Ovary (tissue), 3 donors: ENCODE data around the gene PPP1R13B.

Experiments used
- EP300 ChIP-seq: sonication (generic); formaldehyde crosslinking; IDR thresholded peaks from one replicate; pipeline ENCODE4 v1.6.1; 2017; ENCODE audit warnings: antibody characterized with exemption
- TF ChIP-seq, protein P1 (sequence below), 3 donors: fragments of 450-650 bp in 2 of 3; fragments of 200-600 bp in 1 of 3; IDR thresholded peaks; one replicate each; pipeline versions ENCODE4 v1.5.1 to v1.8.0; 2016 to 2022; ENCODE audit warnings: antibody characterized with exemption in 3 of 3, mild to moderate bottlenecking in 1 of 3
- donor health status: DM: no; HTN: no; CAD: no.

DNA sequence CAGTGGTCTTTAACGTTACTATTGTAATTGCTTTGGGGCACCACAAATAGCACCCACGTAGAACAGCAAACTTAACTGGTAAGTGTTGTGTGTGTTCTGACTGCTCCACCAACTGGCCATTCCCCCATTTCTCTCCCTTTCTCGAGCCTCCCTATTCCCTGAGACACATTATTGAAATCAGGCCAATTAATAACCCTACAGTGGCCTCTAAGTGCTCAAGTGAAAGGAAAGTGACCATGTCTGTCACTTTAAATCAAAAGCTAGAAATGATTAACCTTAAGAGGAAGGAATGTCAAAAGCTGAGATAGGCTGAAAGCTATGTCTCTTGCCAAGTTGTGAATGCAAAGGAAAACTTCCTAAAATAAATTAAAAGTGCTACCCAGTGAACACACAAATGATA lies 22.3 kb downstream of the PPP1R13B start:
- TF ChIP-seq, protein P1, sequence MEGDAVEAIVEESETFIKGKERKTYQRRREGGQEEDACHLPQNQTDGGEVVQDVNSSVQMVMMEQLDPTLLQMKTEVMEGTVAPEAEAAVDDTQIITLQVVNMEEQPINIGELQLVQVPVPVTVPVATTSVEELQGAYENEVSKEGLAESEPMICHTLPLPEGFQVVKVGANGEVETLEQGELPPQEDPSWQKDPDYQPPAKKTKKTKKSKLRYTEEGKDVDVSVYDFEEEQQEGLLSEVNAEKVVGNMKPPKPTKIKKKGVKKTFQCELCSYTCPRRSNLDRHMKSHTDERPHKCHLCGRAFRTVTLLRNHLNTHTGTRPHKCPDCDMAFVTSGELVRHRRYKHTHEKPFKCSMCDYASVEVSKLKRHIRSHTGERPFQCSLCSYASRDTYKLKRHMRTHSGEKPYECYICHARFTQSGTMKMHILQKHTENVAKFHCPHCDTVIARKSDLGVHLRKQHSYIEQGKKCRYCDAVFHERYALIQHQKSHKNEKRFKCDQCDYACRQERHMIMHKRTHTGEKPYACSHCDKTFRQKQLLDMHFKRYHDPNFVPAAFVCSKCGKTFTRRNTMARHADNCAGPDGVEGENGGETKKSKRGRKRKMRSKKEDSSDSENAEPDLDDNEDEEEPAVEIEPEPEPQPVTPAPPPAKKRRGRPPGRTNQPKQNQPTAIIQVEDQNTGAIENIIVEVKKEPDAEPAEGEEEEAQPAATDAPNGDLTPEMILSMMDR (IDR thresholded peaks at IDR 0.05), result no peak
- no peak for TF ChIP-seq EP300
